Kidney (tissue), 14 donors: ENCODE data around the gene UBE2F. TPM values are rescaled to one million over a fixed set of nuclear protein-coding genes. Genes with fewer than 3 reads are reported as not detected.

ENCODE experiments used
- DNase-seq, 5 donors: peaks; one replicate each; pipeline ENCODE4 v3.0.0-alpha.2; 2013 to 2020
- FAIRE-seq: peaks from 2 replicates; lab custom pipeline; 2012; peaks lifted over from hg19 to GRCh38; lab: Jason Lieb, UNC
- H3K27ac ChIP-seq, 2 donors: one replicate each; pipeline ENCODE4 v1.7.0; 2013; ENCODE audit warnings: low read depth in 2 of 2, low read length in 2 of 2, inconsistent platforms in 1 of 2
- H3K27me3 ChIP-seq: one replicate; pipeline ENCODE4 v1.7.1; 2013; ENCODE audit warnings: low read length, inconsistent platforms; ENCODE audit not compliant: control insufficient read depth, insufficient read depth
- H3K36me3 ChIP-seq, 3 donors: one replicate each; pipeline versions ENCODE4 v1.7.0 to v1.7.1; 2013; ENCODE audit warnings: low read length in 3 of 3, control low read depth in 1 of 3, inconsistent platforms in 1 of 3; ENCODE audit not compliant: insufficient read depth in 3 of 3, control insufficient read depth in 2 of 3
- H3K4me1 ChIP-seq, 3 donors: one replicate each; pipeline versions ENCODE4 v1.7.0 to v1.7.1; 2013; ENCODE audit warnings: low read length in 3 of 3, inconsistent platforms in 1 of 3, low read depth in 1 of 3; ENCODE audit not compliant: control insufficient read depth in 2 of 3, insufficient read depth in 2 of 3
- H3K4me3 ChIP-seq, 3 donors: one replicate each; pipeline versions ENCODE4 v1.7.0 to v1.8.1; 2013; ENCODE audit warnings: low read length in 3 of 3, control low read depth in 1 of 3, inconsistent platforms in 1 of 3
- H3K9ac ChIP-seq, 3 donors: one replicate each; pipeline versions ENCODE4 v1.7.0 to v1.7.1; 2013; ENCODE audit warnings: low read length in 3 of 3, control low read depth in 1 of 3, inconsistent platforms in 1 of 3
- H3K9me3 ChIP-seq, 3 donors: one replicate each; pipeline versions ENCODE4 v1.7.0 to v1.7.1; 2013; ENCODE audit warnings: low read length in 3 of 3, control low read depth in 1 of 3, inconsistent platforms in 1 of 3; ENCODE audit not compliant: control insufficient read depth in 2 of 3, insufficient read depth in 1 of 3
- intact Hi-C: fragments of 100-400 bp; cut with DNase I; formaldehyde crosslinking; loops from one replicate; pipeline ENCODE4 v1.11.1; 2022
- polyA plus RNA-seq: library from polyadenylated mRNA; stranded (reverse); fragments of 350-450 nt; fragmentation: Illumina TruSeq; extraction: RNeasy Lipid Tissue Mini Kit (QIAGEN cat#74804); gene quantifications from one replicate; pipeline ENCODE4 v1.2.3, GENCODE V29; 2014; ENCODE audit warnings: low read depth, low replicate concordance; ENCODE audit not compliant: insufficient read depth
- total RNA-seq: library from RNA; stranded (reverse); fragmentation: NEBNext Ultra II Directional; extraction: Animal tissue kit (Norgen Biotek cat#: 25700); gene quantifications from one replicate; pipeline ENCODE4 v1.2.1, GENCODE V29; 2021
- TF ChIP-seq, protein P1 (sequence below): IDR thresholded peaks from 3 replicates; pipeline ENCODE4 v1.5.1; 2012; ENCODE audit warnings: mild to moderate bottlenecking, moderate library complexity, borderline replicate concordance; ENCODE audit not compliant: insufficient read depth; ENCODE audit errors: extremely low read depth
- donor health status: control.
- donor health status: control.
- donor health status: control.
- donor health status: control.
- donor health status: control.
- donor health status: DM: yes; HTN: yes; CAD: no.
- donor health status: Normal renal cell carcinoma (clear cell type).

UBE2F gene
- total and polyA plus RNA-seq, 2 donors from 2014 or later = 34.5 to 68.7 TPM

DNA sequence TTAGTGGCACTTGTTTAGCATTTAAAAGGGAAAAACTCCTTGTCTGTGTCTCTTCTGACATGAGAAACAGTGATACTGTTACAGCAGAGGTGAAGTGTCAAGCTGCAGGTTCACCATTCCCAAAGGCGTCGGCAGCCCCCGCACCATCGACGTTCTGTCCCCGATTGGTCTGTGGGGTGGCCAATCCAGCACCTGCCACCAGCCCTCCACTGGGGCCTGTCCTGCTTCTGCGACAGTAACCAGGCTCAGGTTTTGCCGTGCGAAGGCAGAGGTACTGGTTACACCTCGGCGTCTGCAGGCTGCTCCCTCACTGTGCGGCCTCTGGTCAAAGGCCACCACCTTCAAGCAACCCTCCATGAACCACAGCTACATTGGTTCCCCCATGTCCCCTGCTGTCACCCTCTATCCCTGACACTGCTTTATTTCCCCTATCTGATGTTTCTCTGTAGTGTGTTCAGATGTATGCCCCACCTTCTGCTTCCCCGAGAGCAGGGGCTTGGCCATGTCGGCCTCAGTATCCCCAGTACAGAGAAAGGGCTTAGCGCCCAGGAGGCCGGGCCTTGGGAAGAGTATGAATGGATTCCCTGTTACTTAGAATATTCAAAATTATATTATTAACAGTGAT lies 124.7 kb downstream of the UBE2F start:
- intact Hi-C loops = no loop called here
- Histone ChIP-seq H3K27ac (no peak overlapping the region), H3K9ac (no peak overlapping the region), H3K9me3 (no peaks in the 10 kb centered on the region), H3K36me3 (peaks cover 0 to 3% (median 2%) of the 10 kb centered on the region in 3 donors), H3K27me3 (no peaks in the 10 kb centered on the region), H3K4me1 (no peaks in the 10 kb centered on the region), H3K4me3 (no peak overlapping the region)
- TF ChIP-seq, protein P1, sequence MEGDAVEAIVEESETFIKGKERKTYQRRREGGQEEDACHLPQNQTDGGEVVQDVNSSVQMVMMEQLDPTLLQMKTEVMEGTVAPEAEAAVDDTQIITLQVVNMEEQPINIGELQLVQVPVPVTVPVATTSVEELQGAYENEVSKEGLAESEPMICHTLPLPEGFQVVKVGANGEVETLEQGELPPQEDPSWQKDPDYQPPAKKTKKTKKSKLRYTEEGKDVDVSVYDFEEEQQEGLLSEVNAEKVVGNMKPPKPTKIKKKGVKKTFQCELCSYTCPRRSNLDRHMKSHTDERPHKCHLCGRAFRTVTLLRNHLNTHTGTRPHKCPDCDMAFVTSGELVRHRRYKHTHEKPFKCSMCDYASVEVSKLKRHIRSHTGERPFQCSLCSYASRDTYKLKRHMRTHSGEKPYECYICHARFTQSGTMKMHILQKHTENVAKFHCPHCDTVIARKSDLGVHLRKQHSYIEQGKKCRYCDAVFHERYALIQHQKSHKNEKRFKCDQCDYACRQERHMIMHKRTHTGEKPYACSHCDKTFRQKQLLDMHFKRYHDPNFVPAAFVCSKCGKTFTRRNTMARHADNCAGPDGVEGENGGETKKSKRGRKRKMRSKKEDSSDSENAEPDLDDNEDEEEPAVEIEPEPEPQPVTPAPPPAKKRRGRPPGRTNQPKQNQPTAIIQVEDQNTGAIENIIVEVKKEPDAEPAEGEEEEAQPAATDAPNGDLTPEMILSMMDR = no peak
- FAIRE-seq = no peak
- no peak for DNase-seq

Other genes with a start within 250 kb of the UBE2F start
- 0.72 TPM for gene RBM44, start 168.2 kb upstream of the UBE2F start, total RNA-seq
- not detected for gene RBM44, start 168.2 kb upstream of the UBE2F start, polyA plus RNA-seq
- 8.8 TPM for gene RAMP1, start 107.4 kb upstream of the UBE2F start, total RNA-seq
- 17.3 TPM for gene RAMP1, start 107.4 kb upstream of the UBE2F start, polyA plus RNA-seq
- 18.3 TPM for gene SCLY, start 94.0 kb downstream of the UBE2F start, total RNA-seq
- 21.9 TPM for gene SCLY, start 94.0 kb downstream of the UBE2F start, polyA plus RNA-seq
- gene ESPNL, start 133.3 kb downstream of the UBE2F start, total RNA-seq = 2.7 TPM
- 0.28 TPM for gene ESPNL, start 133.3 kb downstream of the UBE2F start, polyA plus RNA-seq
- gene KLHL30, start 171.7 kb downstream of the UBE2F start, total RNA-seq = 5.7 TPM
- 0.24 TPM for gene KLHL30, start 171.7 kb downstream of the UBE2F start, polyA plus RNA-seq
- 61.4 TPM for gene ERFE, start 192.0 kb downstream of the UBE2F start, total RNA-seq
- 1.6 TPM for gene ERFE, start 192.0 kb downstream of the UBE2F start, polyA plus RNA-seq
- 47.7 TPM for gene ILKAP, start 236.7 kb downstream of the UBE2F start, total RNA-seq
- 38.4 TPM for gene ILKAP, start 236.7 kb downstream of the UBE2F start, polyA plus RNA-seq